Activated CD4-positive, alpha-beta T cell treated with anti-CD3 and anti-CD28 coated beads, Interleukin-2, amount 50 U/mL, for 24 hours (primary cell): ENCODE results near the gene KLHL24.
"Not testable (repeated sequence)": the region's sequence is repeated elsewhere in the genome, so short reads cannot be mapped to it uniquely, and the experiment has no call there.

ENCODE experiments used
- DNase-seq, 2 donors: peaks; one replicate each; pipeline ENCODE4 v3.0.0-alpha.2; 2020; ENCODE audit warnings: low read depth in 1 of 2, low spot score in 1 of 2

KLHL24 gene

DNA sequence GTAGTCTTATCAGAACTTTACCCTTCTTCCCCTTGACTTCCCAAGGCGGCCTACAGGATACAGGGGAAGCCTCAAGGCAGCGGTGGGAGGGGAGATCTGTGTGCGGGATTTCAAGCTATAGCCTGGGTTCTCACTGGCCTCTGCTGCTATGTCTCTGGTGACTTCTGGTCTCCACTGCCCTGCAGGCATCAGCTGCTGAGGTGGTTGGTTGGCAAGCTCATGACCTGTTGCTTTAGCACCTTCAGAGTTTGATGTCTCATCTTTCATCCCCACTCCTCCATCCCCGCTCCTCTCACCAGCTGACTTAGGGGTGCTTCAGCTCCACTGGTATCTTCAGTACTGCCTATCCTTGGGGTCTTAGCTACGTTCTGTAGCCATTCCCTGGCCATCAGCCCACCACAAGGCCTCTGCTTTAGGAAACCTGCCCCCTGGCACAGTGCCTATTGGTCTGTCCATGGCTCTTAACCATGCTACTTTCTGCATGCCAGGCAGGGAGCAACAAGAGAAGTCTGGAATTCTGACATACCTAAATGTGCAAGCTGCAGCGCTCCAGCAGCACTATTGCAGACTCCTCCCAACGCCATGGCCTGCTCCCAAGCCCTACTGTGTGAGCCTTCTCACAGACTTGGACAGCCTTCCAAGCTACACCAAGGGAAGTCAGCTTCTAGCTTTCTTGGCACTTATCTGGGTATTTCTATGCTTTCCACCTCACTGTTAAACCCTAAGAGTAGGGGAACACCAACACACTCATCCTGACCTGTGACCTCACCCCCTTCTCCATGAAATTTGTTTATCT, 60.3 kb downstream of the KLHL24 start:
- DNase-seq, result no peak

DNA sequence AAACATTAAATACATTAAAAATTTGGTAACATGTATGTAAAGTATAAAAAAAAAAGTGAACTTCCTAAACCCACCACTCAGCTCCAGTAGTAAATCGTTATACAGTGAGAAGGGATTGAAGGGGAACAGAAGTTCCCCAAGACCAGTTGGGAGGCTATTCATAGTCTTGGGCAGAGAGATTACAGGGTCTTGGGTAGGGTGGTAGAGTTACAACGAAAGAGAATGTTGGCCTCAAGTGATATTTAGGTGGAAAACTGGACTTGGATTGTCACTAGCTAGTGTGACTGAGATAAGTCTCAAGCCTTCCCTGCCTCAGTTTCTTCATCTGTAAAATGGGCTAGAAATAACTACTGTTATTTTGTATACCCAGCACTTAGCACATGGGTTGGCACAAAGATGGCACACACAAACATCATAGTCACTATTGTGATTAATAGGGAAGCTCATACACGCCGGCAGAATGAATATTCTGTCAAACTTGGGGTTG, 61.7 kb downstream of the KLHL24 start:
- no peak for DNase-seq

DNA sequence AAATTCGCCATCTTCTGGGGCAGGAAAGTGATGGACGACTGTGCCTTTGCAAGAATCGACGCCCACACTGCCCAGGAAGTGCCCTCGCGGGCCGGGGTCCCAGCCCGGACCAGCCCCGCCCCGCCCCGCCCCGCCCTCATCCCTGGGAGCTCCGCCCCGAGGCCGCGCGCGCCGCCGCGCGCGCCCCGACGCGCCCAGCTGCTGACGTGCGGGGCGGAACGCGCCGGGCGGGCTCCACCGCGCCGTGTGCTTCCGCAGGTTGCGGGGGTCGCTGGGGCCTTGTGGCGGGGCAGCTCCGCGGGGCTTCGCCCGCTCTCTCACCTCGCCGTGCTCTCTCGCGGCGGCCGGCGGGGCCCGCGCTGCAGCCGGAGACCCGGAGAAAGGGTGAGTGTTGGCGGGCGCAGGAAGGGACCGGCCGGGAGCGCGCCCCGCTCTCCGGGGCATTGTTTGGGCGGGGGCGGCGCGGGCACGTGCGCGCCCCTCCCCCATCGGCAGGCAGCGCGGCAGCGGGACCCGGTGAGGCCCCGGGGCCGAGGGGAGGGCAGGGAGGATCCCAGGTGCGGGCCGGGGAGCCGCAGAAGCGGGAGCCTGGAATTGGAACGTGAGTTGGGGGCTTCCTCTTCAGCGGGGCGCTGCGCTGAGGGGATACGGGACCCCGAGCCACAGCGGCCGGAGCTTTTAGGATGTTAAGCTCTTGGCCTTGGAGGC, 62.3 kb downstream of the KLHL24 start, which contains the start of gene YEATS2:
Gene YEATS2 (plus strand): TSS at position 188 of the 708 bp plus-strand sequence. CDS start 17,366 bp downstream, outside the sequence.
- peak; percentile 58 to 60 for DNase-seq

DNA sequence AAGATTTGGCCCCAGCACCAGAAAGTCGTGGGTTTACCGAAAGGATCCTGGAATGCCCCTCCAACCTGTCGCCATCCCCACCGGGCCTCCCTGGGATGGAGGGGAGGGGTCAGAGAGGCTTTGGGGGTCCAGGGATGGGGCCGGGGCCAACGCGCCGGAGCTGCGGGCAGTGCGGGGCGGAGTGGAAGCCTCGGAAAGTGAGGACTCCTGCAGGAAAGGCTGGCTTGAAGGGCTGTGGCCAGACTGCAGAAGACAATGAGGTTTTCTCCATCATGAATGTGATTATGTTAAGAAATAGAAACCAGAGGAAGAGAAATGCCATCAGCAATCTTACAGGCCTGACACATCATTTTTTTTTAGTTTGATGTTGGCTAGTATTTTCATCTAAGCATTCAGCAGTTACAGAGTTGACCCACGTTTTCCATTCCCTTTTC, 62.9 kb downstream of the KLHL24 start:
- peak in 1 of 2 donors; percentile 7 for DNase-seq

DNA sequence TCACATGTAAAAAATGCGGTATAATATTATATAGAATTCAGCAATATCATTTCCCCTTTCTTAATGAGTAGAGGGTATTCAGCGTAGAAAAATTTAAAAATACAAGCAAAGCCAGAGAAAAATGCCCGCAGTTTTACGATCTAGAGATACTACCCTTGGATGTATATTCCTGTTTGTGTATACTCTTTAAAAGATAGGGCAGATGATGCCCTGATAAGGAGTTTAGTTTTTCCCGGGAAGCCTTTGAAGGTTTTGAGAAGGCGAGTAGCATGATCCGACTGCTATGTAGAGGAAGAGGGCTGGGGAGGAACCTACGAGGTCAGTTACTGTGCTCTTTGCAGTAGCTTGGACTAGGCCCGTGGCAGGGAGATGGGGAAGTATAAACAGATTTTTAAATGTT, 63.3 kb downstream of the KLHL24 start:
- no peak for DNase-seq

DNA sequence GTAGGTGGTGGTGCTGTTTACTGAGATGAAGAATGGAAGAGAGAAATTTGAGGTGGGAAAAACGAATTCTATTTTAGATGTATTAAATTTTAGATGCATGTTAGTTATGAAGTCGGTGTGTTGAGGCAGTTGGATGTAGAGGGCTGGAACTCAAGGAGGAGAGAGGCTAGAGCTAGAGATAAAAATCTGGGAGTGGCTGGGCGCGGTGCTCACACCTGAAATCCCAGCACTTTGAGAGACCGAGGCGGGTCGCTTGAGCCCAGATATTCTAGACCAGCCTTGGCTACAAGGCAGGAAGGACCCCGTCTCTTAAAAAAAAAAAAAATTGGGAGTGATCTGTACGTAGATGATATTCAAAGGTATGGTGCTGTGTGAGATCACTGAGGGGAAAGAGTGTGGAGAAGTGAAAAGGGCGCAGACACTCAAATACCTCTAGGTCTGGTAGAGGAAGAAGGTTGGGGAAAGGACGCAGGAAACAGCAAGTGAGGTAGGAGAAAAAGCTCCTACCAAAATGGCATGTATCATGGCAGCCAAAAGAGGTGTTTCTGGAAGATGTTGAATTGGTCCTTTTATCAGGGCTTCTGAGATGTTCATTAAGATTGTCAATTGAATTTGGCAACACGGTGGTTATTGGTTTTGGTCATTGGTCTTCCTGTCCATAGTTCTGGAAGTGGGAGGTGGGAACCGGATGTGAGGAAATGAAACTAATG, 64.0 kb downstream of the KLHL24 start:
- DNase-seq, result no peak

DNA sequence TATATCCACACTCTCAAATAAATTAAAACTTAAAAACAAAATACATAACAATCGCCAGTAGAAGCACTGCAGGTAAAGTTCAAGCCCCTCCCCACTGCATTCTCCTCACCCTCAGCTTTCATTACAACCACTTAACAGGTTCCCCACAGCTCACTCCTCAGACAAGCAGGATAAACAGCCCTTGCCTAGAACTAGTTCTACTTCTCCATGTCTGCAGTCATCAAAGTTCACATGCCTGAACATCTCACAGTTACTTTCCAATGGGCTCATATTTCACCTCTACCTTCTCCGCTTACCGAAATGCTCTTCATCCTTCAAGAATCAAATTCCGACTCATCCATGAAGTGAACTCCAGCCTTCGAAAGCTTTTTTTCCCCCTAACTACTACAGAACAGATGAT, 66.3 kb downstream of the KLHL24 start:
- DNase-seq, result no peak

DNA sequence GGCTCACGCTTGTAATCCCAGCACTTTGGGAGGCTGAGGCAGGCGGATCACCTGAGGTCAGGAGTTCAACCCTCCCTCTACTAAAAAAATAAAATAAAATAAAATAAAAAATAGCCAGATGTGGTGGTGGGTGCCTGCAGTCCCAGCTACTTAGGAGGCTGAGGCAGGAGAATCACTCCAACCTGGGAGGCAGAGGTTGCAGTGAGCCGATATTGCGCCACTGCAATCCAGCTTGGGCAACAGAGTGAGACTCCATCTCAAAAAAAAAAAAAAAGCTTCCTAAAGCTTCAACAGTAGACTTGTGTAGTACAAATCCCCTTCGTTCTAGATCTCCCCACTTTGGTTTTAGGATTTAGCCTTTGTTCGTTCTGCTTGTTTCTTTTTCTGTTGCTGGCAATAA, 68.5 kb downstream of the KLHL24 start:
- DNase-seq, result not testable (repeated sequence)

DNA sequence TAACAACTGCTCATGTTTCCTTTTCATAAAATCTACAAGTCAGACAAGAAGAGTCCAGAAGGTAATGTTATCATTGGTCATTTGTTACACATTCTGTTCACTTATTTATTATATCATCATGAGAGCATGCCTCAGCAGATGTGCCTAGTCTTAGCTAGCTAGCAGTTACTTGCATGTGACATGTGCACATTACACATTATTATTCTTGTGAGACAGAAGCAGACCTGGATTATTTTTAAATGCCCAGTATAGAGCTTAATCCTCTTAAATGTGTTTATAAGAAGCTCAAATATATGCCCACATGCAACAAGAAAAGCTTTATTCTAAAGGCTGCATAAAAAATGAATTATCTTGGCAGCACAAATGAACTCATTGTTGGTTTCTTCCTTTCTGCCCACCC, 74.8 kb downstream of the KLHL24 start:
- no peak for DNase-seq

DNA sequence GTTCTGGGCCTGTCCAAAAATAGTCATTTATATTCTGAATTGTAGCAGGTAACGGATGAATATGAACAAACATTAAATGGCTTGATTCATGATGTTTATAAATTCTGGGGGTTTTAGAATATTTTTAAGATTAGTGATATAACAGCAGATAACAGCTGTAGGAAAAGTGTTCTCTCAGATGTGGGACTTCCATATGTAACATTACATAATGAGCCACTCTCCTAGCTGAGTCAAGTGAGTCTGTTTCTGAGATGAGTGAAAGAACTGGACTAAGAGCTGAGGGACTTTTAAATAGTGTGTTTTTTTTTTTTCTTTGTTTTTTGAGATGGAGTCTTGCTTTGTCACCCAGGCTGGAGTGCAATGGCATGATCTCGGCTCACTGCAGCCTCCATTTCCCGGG, 76.1 kb downstream of the KLHL24 start:
- no peak for DNase-seq

DNA sequence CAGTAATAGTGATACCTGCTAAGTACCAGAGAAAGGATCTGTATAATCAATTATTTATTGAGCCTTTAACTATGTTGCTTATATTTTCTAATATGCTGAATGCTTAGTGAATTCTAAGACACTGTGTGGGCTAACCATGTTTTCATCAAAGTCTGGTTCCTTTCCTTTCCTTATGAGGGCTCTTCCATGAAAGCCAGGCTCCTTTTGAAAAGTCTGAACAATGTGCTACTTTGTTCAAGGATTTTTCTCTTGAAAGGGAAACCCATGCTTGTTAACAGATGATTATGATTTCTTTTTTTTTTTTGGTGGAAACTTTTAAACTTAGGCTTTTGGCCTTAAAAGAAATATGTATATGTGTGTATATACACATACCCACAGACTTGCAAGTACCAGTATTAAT, 79.2 kb downstream of the KLHL24 start:
- DNase-seq, result no peak

DNA sequence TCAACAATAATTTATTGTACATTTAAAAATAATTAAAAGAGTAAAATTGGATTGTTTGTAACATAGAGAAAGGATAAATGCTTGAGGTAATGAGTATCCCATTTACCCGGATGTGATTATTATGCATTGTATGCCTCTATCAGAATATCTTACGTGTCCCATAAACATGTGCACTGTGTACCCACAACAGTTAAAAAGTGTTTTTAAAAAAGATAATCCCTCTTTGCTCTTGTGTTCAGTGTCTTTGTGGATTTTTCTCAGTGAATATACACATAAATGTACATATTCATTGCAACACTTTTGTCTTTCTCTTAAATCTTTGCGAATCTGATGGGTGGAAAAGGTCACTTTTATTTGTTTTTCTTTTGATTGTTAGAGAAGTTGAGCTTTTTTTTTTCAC, 82.6 kb downstream of the KLHL24 start:
- DNase-seq, result no peak

DNA sequence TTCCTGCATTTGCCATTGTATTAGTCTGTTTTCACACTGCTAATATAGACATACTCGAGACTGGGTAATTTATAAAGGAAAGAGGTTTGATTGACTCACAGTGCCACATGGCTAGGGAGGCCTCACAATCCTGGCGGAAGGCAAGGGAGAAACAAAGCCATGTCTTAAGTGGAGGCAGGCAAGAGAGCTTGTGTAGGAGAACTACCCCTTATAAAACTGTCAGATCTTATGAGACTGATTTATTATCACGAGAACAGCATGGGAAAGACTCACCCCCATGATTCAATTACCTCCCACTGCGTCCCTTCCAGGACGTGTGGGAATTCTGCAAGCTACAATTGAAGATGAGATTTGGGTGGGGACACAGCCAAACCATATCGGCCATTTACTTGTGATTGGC, 90.0 kb downstream of the KLHL24 start:
- DNase-seq, result no peak

DNA sequence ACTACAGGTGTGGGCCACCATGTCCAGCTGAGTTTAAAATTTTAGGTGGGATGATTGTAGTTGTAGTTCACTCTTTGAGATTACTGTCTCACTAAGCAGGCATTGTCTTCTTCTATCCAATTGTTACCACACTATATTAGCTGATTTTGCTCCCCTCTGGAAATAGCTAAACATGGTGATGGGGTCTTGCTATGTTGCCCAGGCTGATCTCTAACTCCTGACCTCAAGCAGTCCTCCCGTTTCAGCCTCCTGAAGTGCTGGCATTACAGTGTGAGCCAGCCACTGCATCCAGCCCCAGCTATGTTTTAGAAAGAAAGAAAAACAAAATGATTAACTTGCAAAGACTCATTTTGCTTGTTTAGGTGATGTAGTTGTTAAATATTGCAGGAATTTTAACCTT, 92.8 kb downstream of the KLHL24 start:
- no peak for DNase-seq

DNA sequence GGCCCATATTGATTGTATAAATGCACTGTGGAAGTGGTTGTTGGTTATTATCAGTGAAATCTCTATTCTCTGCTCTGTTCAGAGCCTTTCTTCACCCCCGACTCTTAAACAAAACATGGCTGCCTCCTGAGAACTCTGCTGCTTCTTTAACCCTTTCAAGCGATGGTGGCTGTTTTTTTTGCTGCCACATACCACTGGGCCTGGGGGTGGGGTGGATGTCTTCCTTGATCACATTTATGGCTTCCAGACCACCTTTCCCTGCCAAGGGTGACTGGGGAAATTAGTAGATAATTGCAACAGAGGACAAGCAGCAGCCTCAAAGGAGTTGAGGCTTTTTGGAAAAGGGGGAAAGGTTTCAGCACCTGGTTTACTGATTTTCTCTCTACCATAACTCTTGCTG, 94.9 kb downstream of the KLHL24 start:
- DNase-seq, result no peak

DNA sequence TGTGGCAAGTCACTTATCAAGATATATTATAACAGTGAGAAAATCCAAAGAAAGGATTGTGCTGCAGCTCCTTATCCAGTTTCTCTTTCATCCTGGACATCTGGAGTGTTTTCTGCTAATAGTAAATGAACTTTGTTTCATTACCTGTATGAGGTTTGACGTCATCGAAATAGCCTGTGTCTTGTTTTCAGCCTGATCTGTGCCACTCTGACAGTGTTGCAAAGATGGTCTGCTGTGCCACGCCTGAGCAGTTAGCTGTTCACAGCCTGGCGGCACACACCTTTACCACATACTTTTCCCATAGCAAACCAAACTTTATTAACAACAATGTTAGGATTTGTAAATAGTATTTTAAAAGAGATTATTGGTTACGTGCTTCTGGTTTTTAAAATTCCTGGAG, 96.2 kb downstream of the KLHL24 start:
- no peak for DNase-seq

DNA sequence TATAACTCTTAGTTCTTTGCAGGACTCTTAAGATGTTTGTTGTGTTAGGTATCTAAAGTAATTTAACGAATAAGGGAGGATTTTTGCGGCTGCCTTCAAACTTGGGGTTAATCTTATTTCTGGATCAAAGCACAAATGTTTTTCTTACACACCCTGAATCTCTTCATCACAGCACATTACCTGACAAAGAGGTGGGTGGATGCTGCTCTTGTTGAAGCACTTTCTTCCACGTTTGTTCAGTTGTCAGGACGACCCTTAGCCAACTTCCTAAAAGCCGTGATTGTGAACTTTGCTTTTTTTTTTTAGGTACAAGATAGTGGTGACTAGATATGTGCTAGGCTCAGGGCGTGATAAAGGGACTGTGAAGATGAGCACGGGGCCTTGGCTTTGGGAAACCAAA, 98.1 kb downstream of the KLHL24 start:
- no peak for DNase-seq
